Measurements from ENCODE around the gene GEMIN7.
"Not testable (repeated sequence)": the region's sequence is repeated elsewhere in the genome, so short reads cannot be mapped to it uniquely, and the experiment has no call there.

The GEMIN7 gene

DNA sequence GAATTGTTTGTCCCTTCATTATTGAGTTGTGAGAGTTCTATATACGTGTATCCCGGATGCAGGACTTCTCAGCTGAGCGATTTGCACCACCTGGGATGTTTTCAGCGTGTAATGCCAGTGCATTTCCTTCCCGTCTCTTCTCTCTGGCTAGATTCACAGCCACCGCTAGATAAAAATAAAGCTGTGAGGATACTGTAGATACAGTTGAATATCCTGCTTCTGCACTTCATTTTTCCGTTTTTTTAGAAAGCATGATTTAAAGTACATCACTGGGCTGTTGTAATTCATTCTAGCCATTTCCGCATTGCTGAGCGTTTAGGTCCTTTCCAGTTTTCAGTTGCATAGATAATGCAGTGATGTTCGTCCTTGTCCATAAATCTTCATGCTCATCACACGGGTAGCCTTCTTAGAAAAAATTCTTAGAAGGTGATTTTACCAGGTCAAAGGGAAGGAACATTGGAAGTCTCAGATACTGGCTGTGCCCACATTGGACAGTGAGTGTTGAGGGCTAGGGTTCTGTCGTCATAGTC, 28.6 kb downstream of the GEMIN7 start:
- no peak for DNase-seq

DNA sequence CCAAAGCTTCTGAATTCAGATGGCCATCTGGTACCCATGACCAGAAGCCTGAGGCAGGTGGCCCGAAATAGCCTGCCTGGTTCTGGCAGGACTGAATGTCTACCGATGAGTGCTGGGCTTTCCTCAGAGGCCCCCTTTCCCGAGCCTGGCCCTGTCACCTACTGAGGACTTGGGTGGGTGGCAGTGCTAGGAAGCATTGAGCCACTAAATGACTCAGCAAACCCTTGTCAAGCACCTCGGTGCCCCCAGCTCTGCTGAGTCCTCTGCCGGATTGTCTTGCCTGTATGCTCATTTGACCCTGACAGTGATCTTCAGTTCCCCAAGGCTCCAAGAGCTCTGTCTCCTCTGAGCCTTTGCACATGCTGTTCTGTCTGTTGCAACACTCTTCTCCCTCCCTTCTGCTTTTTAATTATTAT, 31.8 kb downstream of the GEMIN7 start:
- DNase-seq: no peak

DNA sequence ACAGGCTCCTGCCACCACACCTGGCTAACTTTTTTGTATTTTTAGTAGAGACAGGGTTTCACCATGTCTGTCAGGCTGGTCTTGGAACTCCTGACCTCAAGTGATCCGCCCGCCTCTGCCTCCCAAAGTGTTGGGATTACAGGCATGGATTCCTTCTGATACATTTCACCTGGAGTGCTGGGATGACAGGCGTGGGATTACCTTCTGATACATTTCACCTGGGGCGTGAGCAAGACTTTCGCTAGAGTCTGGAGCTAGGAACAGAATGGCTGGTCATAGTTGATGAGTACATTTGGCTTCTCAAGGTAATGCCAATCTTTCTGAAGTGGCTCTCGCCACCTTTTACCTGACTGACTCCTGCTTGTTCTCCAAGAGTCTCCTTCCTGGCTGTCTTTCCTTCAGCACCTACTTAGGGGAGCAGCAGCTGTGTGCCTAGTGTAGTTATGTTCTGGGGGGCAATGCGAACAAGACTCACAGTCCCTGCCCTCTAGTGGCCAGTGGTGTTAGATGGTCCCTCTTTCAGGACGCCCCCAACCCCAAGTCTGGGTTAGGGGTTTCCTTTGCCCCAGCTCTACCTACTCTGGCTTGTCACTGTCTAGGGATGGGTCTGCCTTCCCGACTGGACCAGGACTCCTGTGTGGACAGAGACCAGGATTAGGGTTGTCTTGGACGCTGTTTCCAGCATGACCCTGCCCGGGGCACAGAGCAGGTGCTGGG, 33.2 kb downstream of the GEMIN7 start:
- DNase-seq: no peak

DNA sequence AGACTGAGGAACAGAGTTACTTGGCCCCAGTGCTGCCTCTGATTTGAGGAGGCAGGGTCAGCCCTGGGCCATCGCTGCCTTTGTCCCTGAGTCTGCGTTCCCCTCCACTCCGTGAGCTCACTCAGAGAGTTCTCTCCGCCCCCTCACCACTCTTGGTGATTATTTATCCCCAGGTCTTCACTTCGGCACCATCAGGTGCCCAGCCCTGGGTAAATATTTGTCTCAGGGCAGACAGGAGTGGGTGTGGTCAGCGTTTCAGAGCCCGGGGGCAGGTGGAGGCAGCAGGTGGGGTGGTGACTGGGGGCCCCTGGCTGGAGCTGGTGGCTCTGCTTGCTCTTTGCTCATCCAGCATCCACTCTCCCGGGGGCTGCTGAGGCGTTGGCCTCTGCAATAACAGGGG, 34.6 kb downstream of the GEMIN7 start:
- peak; percentile 53 for DNase-seq

DNA sequence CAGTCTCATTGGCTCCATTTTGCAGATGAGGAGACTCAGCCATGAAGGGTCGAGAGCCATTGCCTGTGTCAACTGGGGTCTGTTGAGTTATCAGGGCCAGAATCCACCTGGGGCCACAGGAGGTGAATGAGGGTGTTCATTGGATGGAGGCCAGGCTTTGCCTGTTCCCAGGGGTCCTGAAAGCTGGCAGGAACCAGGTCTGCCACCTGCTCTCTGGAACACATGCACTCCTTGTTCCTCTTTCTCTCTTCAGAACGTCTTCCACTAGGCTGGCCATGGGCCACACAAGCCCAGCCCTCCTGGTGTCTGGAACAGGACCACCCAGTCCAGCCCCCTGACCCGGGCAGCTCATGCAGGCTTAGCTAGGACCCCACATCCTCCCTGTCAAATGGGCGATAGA, 35.1 kb downstream of the GEMIN7 start:
- DNase-seq: peak; percentile 51

DNA sequence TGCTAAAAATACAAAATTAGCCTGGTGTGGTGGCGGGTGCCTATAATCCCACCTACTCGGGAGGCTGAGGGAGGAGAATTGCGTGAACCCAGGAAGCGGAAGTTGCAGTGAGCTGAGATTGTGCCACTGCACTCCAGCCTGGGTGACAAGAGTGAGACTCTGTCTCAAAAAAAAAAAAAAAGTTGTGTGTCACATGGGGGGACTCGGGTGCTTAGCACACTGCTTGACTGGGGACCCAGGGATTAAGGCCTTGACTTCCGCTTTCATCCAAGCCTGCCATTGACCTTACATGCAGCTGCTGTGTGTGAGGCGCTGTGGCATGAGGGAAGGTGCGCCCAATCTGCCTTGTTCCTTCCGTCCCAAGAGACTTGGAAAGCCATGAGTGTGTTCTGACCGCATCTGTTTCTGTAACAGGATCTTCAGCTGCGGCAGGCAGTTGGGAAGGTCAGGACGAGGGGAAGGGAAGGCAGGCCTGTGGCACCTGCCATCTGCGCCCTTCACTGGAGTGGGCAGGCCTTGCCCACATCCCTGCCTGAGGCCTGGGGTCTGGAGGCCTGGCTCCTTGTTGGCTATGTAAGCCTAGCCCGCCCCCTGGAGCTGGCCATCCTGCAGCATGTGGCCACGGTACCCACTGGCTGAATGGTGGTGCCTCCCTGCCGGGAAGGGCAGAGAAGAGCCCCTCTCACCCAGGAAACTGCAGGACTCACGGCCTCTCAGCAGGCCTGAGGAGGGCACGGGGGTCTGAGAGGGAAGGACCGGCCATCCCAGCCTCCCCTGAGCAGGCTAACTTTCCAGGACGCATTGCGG, 37.0 kb downstream of the GEMIN7 start:
- peak; percentile 64 for DNase-seq

DNA sequence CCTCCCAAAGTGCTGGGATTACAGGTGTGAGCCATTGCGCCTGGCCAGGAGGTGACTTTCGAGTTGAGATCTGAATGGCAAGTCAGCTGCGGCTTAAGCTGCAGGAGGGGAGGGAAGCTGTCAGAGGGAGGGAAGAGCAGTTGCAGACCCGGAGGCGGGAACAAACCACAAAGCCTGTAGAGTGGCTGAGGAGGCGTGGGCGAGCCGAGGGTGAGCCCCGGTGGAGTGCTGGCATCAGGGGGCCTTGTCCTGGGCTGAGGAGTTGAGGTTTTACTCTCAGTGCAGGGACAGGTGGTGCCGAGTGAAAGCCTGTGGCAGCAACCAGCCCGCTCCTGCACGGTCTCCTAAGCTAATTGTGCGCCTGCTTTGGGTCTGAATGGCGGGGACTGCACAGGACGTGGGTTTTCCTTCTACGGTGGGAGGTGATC, 38.1 kb downstream of the GEMIN7 start:
- DNase-seq: peak; percentile 76

DNA sequence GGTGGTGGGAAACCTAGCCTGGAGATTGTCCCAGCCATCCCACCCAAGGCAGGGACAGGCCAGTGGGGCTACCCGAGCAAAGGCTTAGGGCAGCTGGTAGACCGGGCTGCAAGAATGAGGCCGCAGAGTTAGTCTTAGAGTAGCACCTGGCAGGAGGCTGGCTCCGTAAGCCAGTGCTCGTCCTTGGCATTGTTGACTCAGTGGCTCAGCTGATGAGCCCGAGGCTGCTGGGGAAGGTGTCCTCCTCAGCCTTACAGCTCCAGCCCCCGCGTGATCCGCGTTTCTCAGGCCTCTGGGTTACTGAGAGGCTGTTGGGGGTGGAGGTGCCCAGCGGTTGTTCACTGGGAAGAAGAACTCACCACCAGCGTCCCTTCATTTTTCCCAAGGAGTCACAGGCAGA, 38.6 kb downstream of the GEMIN7 start:
- peak; percentile 24 for DNase-seq

DNA sequence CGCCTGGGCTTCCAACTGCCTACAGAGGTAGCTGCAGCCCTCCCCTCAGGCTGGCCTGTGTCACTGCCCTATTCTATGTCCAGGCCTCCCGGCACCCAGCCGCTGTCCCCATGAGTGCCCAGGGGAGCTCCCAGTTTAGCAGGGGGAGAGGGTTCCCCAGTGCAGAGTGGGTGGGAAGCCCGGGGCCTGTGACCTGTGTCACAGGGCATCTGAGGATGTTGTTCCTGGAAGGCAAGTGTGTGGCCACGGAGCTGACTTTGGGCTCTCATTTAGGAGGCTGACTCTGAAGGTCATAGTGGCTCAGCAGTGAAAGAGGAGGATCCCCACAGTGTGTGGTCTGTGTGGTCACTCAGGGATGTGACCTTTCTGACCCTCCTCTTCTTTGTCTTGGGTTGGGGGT, 39.0 kb downstream of the GEMIN7 start:
- no peak for DNase-seq

DNA sequence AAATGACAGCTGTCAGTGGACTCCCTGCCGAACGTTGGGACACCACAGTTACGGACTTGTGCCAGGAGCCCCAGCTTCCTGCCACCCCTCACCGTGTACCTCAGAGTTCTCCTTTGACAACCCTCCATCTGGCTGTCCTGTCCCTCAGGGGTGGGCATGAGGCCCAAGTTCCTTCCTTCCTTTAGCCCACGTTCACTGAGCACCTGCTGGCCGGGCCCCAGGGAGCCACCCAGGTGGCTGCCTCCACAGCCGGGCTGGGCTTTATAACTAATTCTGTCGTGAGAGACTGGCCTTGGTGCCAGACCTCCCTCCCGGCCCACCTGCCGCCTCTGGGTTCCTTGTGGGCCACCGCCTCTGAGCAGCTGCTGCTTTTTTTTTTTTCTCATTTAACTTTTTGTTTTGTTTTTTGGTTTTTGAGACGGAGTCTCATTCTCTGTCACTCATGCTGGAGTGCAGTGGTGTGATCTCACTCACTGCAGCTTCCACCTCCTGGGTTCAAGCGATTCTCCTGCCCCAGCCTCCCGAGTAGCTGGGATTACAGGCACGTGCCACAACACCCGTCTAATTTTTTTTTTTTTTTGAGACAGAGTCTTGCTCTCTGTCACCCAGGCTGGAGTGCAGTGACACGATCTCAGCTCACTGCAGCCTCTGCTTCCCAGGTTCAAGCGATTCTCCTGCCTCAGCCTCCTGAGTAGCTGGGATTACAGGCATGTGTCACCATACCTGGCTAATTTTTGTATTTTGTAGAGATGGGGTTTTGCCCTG, 39.7 kb downstream of the GEMIN7 start:
- not testable (repeated sequence) for DNase-seq

DNA sequence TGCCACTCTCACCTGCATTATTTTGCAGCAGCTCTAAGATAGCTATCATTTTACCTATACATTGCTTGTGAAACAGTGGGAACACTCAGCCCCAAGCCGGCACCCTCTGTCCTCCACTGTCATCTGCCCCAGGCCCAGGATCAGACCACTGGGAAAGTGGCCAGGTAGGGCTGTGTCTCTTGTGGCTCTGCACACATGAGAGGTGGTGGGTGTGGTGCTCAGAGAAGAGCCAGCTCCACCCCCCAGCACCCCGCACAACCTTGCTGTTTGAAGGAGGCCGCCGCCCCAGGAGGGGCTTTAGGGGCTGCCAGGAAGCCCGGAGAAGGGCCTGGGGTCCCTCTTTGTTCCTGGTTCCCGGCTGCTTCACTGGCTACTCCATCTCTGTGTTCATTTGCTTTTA, 40.5 kb downstream of the GEMIN7 start:
- no peak for DNase-seq

DNA sequence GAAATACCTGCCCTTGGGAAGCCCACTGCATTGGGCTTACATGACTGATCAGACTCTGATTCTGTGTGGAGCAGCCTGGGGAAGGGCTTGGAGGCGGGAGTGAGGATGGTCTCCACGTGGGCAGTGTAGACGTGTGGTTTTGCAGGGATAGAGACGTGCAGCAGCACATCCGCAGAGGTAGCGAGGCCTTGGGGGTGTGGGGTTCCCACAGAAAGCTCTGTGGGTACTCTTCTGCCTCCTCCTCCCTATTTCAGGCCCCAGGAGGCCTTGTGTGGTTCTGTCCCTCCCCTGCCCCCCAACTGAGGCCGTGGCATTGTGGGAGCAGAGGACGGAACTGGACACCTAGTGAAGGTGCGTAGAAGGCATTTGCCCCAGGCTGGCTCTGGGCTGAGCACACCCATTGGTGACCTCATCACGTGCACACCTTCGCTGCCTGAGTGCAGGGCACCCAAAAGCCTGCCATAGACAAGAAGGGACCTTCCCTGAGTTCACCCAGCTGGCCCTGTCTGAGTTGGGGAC, 42.8 kb downstream of the GEMIN7 start:
- DNase-seq: no peak

DNA sequence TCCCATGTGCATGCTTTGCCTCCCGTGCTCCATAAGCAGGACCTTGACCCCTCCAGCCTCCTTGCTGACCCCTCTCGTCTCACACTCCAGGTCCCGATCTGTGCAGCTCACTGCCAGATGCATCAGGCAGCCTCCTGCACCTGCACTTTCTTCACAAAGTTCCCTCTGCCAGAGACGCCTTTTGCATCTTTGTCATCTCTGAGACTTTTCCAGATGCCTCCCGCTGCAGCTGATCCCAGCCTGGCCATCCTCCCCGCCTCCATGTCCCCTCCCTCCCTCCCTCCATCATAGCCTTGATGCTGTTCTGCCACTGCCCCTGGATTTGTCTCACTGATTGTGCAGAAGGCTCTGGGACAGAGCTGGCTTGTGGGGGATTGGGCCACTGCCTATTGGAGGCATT, 43.8 kb downstream of the GEMIN7 start:
- no peak for DNase-seq

DNA sequence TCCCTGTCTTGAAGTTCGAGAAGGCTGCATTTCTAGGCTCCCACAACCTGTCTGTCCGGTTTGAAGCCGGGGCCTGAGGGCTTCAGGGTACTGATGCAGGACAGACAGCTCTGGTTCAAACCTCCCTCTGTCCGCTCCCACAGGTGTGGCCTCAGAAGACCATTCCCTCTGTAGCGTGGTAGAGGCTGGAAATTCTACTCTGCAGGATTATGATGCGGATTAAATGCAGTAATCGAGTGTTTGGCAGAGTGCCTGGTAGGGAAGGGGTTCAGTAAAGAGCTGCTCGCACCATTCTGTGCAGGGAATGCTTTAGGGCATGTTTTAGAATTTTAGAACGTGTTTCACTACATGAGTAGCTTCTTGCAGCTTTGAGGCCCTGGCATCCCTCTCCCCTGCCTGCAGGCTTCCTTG, 44.4 kb downstream of the GEMIN7 start:
- peak; percentile 50 for DNase-seq

DNA sequence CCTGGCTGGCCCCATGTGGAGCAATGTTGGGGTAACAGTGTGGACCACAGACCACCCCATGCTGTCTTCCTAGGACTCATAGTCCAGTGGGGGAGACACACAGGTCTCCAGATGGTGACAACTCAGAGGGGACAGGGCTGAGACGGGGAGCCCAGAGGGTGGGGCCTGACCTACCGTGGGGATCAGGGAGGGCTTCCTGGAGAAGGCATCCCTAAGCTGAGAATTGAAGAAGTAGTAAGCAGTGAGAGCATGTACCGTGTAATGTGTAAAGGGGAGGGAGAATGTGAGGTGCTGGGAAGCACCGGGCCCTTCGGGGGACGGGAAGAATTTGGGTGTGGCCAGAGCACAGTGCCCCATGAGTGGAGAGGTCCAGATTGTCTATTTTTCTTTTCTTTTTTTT, 45.0 kb downstream of the GEMIN7 start:
- DNase-seq: no peak

DNA sequence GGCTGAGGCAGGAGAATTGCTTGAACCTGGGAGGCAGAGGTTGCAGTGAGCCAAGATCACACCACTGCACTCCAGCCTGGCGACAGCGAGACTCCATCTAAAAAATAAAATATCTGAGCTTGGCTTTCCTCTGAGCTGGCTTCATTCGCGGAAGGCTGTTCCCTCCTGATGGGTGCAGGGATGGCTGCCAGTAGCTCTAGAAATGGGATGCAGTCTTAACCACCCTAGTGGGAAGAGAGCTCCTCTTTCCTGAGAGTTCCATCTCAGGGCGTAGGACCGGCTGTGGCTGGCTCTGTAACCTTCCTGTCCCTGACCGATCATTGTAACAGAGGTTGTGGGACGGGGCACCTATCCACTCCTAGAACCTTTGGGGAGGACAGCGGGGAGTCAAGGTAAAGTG, 46.3 kb downstream of the GEMIN7 start:
- DNase-seq: no peak

DNA sequence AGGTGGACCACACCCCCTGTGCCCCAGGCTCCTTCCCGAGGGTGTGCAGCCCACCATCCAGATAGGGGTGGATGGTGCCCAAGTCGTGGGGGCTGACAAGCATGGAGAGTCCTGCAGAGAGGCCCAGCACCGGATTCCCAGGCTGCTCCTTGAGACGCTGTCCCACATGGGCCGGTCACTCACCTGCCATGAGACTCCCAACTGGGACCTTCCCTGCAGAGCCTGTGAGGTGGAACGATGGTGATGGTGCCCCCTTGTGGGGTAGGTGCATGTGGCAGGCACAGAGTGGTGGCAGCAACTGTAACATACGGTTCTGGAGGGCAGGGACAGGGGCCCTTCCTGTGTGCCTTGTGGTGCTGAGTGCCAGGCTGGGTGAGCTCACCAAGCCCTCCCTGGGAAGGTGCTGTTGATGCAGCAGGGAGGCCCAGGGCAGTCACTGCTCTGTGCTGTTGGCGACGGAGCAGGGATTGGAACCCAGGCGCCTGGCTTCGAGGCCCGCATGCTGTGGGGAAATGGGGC, 47.0 kb downstream of the GEMIN7 start:
- peak; percentile 14 for DNase-seq

DNA sequence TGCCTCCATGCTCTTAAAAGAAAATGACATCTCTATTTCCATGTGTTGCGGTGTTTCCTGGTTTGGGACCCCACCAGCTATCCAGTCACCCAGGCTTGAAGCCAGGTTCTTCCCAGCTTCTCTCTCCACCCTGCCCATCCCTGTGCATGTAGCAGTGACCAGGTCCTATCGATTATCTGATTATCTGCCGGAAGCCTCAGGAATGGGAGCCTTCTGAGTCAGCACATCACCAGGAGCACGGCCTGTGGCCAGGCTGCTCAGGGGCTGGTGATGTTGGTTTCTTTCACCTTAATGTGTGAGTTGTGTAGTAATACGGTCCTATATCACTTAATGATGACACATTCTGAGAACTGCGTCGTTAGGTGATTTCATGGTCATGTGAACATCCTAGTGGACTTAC, 47.6 kb downstream of the GEMIN7 start:
- DNase-seq: no peak

DNA sequence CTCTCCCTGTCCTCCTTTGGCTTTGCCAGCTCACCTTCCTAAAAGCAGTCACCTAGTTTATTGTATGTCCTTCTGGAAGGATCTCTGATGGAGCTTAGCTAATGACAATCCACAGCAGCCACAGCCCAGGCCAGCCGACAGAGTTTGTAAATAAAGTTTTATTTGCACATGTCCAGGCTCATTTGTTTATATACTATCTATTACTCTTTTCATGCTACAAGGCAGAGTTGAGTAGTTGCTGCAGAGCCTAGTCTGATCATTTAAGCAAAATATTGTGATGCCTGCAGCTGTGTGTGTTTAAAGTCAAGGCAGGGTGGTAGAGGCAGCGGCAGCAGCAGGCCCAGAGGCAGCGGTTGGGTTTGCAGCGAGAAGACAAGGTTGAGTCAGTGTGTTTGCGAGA, 49.1 kb downstream of the GEMIN7 start:
- no peak for DNase-seq

DNA sequence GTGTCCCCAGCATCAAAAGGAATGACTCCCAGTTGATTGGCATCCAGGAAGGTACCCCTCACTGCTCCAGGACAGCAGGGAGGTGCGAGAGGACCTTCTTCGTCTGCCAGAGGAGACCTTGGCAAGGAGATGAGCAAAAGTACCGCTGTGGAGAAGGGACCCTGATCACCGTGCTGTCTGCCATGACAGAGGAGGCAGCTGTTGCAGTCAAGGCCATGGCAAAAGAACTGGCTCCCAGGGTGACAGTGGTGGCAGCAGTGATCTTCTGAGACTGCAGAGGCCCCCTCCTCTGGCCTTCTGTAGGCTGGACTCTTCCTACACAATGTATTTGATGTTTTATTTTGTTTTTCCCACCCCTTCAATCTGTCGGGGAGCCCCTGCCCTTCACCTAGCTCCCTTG, 49.7 kb downstream of the GEMIN7 start:
- DNase-seq: no peak

DNA sequence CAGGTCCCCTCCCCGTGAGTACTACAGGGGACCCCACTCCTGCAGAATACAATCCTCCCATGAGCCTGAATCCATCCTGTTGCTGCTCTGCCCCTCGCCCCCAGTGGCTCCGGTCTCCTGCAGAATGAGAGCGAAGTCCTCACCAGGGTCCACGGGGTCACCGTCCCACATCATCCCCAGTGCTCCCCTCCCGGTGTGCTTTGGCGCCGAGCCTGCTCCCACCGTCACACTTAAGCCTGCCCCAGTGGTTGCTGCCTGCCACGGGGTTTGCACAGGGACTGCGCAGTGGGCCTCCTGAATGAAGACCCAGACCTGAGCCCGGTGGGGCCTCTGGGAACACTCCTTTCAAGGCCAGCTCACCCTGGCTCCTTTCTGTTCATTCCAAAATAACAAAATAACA, 51.2 kb downstream of the GEMIN7 start:
- DNase-seq: no peak

DNA sequence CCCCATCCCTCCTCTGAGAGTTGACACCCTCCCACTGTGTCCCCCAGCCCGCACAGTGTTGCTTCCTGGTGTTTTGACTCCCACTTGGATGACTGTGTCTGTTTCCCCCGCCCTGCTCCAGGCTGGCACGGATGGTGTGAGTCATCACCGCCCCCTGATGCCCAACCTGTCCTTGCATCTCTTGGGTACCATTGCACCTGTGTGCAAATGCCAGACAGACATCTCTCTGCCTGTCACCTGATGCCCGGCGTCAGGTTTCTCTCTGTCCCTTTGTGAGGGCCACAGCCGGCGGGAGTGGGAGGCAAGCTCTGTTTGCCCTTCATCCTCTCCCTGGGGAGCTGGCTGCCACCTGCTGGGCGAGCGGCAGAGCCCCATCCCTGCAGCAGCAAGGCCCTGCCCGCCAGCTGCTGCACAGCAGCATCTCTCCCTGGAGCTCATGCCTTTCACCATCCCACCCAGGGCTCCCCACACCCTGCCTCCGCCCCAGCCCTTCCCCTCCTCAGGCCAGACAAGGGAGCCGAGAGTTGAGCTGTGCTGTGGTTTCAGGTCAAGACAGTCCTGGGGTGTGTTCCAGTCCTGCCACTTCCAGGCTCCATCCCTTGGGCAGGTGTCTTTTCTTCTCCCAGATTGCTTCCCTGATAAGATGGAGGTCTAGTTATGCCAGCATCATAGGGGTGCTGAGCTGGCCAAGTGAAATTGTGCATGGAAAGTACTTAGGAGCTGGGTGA, 52.0 kb downstream of the GEMIN7 start:
- DNase-seq: peak; percentile 73
